B cell (primary cell): ENCODE measurements around the gene ABHD10. TPM values are rescaled to one million over a fixed set of nuclear protein-coding genes. Genes with fewer than 3 reads are reported as not detected.
A peak's percentile ranks its signal among the peaks of the same experiment; 100 is the strongest.

Source experiments
- ATAC-seq: fragments of 200-7000 bp; cut with Tn5 transposase; one replicate; pipeline ENCODE4 v1.10.0; 2021; ENCODE audit warnings: low read depth, mild to moderate bottlenecking, moderate number of reproducible peaks, moderate library complexity
- CTCF ChIA-PET: fragments of 350-600 bp; sonication (Branson Sonifier 250); formaldehyde crosslinking; loops from one replicate; lab custom pipeline; 2021; ENCODE audit warnings: antibody characterized with exemption, inconsistent platforms; lab: Charles Lee
- POLR2A ChIA-PET: fragments of 350-600 bp; sonication (Branson Sonifier 250); formaldehyde crosslinking; loops from one replicate; lab custom pipeline; 2021; ENCODE audit warnings: antibody characterized with exemption; lab: Charles Lee
- DNase-seq: peaks from one replicate; pipeline ENCODE4 v3.0.0; 2013
- H2AFZ ChIP-seq: 2 replicates; pipeline ENCODE4 v1.6.1; 2012; ENCODE audit warnings: mild to moderate bottlenecking, low read depth, low read length; ENCODE audit not compliant: insufficient read depth, poor library complexity, severe bottlenecking
- H3K27ac ChIP-seq, 2 donors: 1 replicate in 1 of 2; 2 replicates in 1 of 2; pipeline ENCODE4 v1.5.1; 2012 to 2013; ENCODE audit warnings: low read length in 2 of 2, mild to moderate bottlenecking in 2 of 2, moderate library complexity in 1 of 2
- H3K27me3 ChIP-seq, 4 experiments: fragments of 200-600 bp in 1 of 4; sonication (generic) in 1 of 4; replicated peaks in 1 of 4; 1 replicate in 2 of 4; 2 replicates in 2 of 4; pipeline versions ENCODE4 v1.6.1 to v1.7.0; 2013 to 2016; ENCODE audit warnings: low read length in 3 of 4, mild to moderate bottlenecking in 2 of 4, mixed read lengths in 1 of 4, moderate library complexity in 1 of 4; ENCODE audit not compliant: insufficient read depth in 4 of 4, control insufficient read depth in 3 of 4; ENCODE audit errors: control extremely low read depth in 1 of 4
- H3K36me3 ChIP-seq, 2 experiments: replicated peaks in 1 of 2; 1 replicate in 1 of 2; 2 replicates in 1 of 2; pipeline versions ENCODE4 v1.6.1 to v1.7.1; 2013; ENCODE audit warnings: low read length in 1 of 2; ENCODE audit not compliant: insufficient read depth in 2 of 2, control insufficient read depth in 1 of 2; ENCODE audit errors: control extremely low read depth in 1 of 2, extremely low read depth in 1 of 2
- H3K4me1 ChIP-seq, 2 donors: fragments of 200-600 bp in 1 of 2; sonication (generic) in 1 of 2; 1 replicate in 1 of 2; 2 replicates in 1 of 2; pipeline versions ENCODE4 v1.5.1 to v1.6.1; 2013 to 2017; ENCODE audit warnings: low read length in 2 of 2; ENCODE audit not compliant: control insufficient read depth in 2 of 2, insufficient read depth in 2 of 2
- H3K4me2 ChIP-seq: replicated peaks from 2 replicates; pipeline ENCODE3; 2012; ENCODE audit warnings: mild to moderate bottlenecking, low read depth, low read length; ENCODE audit not compliant: poor library complexity, severe bottlenecking
- H3K4me3 ChIP-seq, 5 experiments: fragments of 200-600 bp in 1 of 5; sonication (generic) in 1 of 5; 1 replicate in 3 of 5; 2 replicates in 2 of 5; pipeline versions ENCODE4 v1.5.1 to v1.7.0; 2011 to 2016; ENCODE audit warnings: low read length in 4 of 5, mild to moderate bottlenecking in 4 of 5, low read depth in 2 of 5, control low read depth in 1 of 5, moderate library complexity in 1 of 5; ENCODE audit not compliant: insufficient read depth in 1 of 5; ENCODE audit errors: control extremely low read depth in 1 of 5, extremely low read depth in 1 of 5
- H3K79me2 ChIP-seq: fragments of 200-600 bp; sonication (generic); one replicate; pipeline ENCODE4 v1.6.0; 2016; ENCODE audit warnings: low read length; ENCODE audit not compliant: control insufficient read depth, insufficient read depth
- H3K9ac ChIP-seq: fragments of 200-600 bp; sonication (generic); 2 replicates; pipeline ENCODE4 v1.6.1; 2017; ENCODE audit warnings: mild to moderate bottlenecking, low read length, moderate library complexity
- H3K9me3 ChIP-seq, 3 donors: one replicate each; pipeline versions ENCODE4 v1.6.1 to v1.7.1; 2013; ENCODE audit warnings: low read length in 2 of 3; ENCODE audit not compliant: control insufficient read depth in 2 of 3, insufficient read depth in 1 of 3; ENCODE audit errors: control extremely low read depth in 1 of 3
- H4K20me1 ChIP-seq: 2 replicates; pipeline ENCODE4 v1.6.0; 2012; ENCODE audit warnings: mild to moderate bottlenecking, low read length; ENCODE audit not compliant: insufficient read depth, control insufficient read depth, poor library complexity, severe bottlenecking
- H3K27ac Mint-ChIP-seq: one replicate; pipeline ENCODE4 v1.8.0; 2021; ENCODE audit warnings: mixed read lengths
- H3K27me3 Mint-ChIP-seq: one replicate; pipeline ENCODE4 v1.8.0; 2021; ENCODE audit warnings: mixed read lengths
- H3K4me1 Mint-ChIP-seq: one replicate; pipeline ENCODE4 v1.8.0; 2021; ENCODE audit warnings: mixed read lengths
- H3K4me3 Mint-ChIP-seq: one replicate; pipeline ENCODE4 v1.8.0; 2021; ENCODE audit warnings: mixed read lengths
- H3K9me3 Mint-ChIP-seq: one replicate; pipeline ENCODE4 v1.8.0; 2022; ENCODE audit warnings: mixed read lengths; ENCODE audit not compliant: insufficient read depth
- CTCF ChIP-seq: fragments of 200-600 bp; IDR thresholded peaks from one replicate; pipeline ENCODE4 v1.8.0; 2022; ENCODE audit warnings: antibody characterized with exemption, mild to moderate bottlenecking
- EZH2 ChIP-seq: IDR thresholded peaks from 2 replicates; pipeline ENCODE4 v1.6.1; 2012; ENCODE audit warnings: borderline replicate concordance, low read depth, mild to moderate bottlenecking, moderate library complexity, low read length; ENCODE audit not compliant: insufficient read depth, poor library complexity, severe bottlenecking
- WGBS: methylation state at CpG from one replicate; pipeline ENCODE4 v1.1.5; 2013; ENCODE audit warnings: missing lambda C conversion rate; ENCODE audit not compliant: insufficient coverage; 5-methylcytosine and 5-hydroxymethylcytosine counted together
- intact Hi-C: fragments of 100-400 bp; cut with micrococcal nuclease; formaldehyde crosslinking; loops from one replicate; pipeline ENCODE4 v1.10.0; 2022
- polyA minus RNA-seq: library from RNA; depleted of rRNA, polyadenylated mRNA; stranded (reverse); fragments of >200 nt; gene quantifications from 2 replicates; pipeline ENCODE4 v1.2.3, GENCODE V29; 2012
- polyA plus RNA-seq: library from polyadenylated mRNA; depleted of rRNA; stranded (reverse); fragments of >200 nt; gene quantifications from 2 replicates; pipeline ENCODE4 v1.2.3, GENCODE V29; 2012
- total RNA-seq, 2 donors: library from RNA; stranded (reverse); fragments of 120-200 nt in 1 of 2; gene quantifications; 1 replicate in 1 of 2; 2 replicates in 1 of 2; pipeline versions ENCODE4 v1.2.3 to v1.2.4, GENCODE V29; 2013 to 2022

Gene ABHD10
- total RNA-seq (40.1 and 43.2 TPM in 2 replicates), polyA plus RNA-seq (21.9 and 22.1 TPM in 2 replicates), polyA minus RNA-seq (17.1 and 27.3 TPM in 2 replicates)
- 55.4 TPM for total RNA-seq (2013)

- peaks cover 26 to 29% of the 10 kb centered on the region in 2 donors for H3K4me1 ChIP-seq
- peak within 1 kb of the TSS; percentile 98 for H2AFZ ChIP-seq
- peak within 1 kb of the TSS; percentile 72 to 75 for H3K27ac ChIP-seq
- no peaks in the 10 kb centered on the region for H3K9me3 ChIP-seq
- H3K9me3 Mint-ChIP-seq = no peaks in the 10 kb centered on the region
- H3K4me1 Mint-ChIP-seq = peaks cover 38% of the 10 kb centered on the region
- peaks cover 12% of the 10 kb centered on the region for H4K20me1 ChIP-seq
- H3K4me3 ChIP-seq = peak within 1 kb of the TSS; percentile 84 to 95 (median 84)
- no peaks in the 10 kb centered on the region for H3K27me3 ChIP-seq
- peak; percentile 94 for ATAC-seq
- peaks cover 50% of the 10 kb centered on the region for H3K79me2 ChIP-seq
- TF ChIP-seq CTCF = no peak
- no peak for TF ChIP-seq EZH2
- 11% methylated on average over 56 of the region's 61 CpGs for WGBS
- H3K27ac Mint-ChIP-seq = peak within 1 kb of the TSS; percentile 92
- DNase-seq = peak; percentile 98
- POLR2A ChIA-PET = interaction anchor here (0.6 to 1.5 kb wide), 4 partner anchors 10 to 369 kb away, joined by 3 to 6 read pairs (median 3); partner anchors contain the start of gene PHLDB2
- peak within 1 kb of the TSS; percentile 76 for H3K9ac ChIP-seq
- H3K27me3 Mint-ChIP-seq = no peaks in the 10 kb centered on the region
- CTCF ChIA-PET = interaction anchor here (0.5 to 5.2 kb wide), 12 partner anchors 10 to 439 kb away, joined by 3 to 54 read pairs (median 4); no protein-coding TSS in a partner anchor
- H3K4me2 ChIP-seq = peak within 1 kb of the TSS; percentile 76
- intact Hi-C loops = loop anchor here (1.0 to 10.0 kb wide), 4 partner anchors 10 to 904 kb away; partner anchors contain the start of gene NECTIN3
- peak within 1 kb of the TSS; percentile 91 for H3K4me3 Mint-ChIP-seq
- peaks cover 0 to 1% of the 10 kb centered on the region in 2 experiments for H3K36me3 ChIP-seq
Observed at GRCh38 chr3:111978583-111979433, at the start of gene ABHD10. Gene ABHD10 (plus strand): TSS chr3:111979026. CDS start chr3:111979062, 36 bp downstream.
